ENCODE measurements around the gene OR2AT4. TPM values are rescaled to one million over a fixed set of nuclear protein-coding genes. Genes with fewer than 3 reads are reported as not detected.
A peak's percentile ranks its signal among the peaks of the same experiment; 100 is the strongest.
"Not testable (repeated sequence)": the region's sequence is repeated elsewhere in the genome, so short reads cannot be mapped to it uniquely, and the experiment has no call there.

Gene OR2AT4
- total and polyA plus RNA-seq, 3 experiments from 2014 or later: not detected

DNA sequence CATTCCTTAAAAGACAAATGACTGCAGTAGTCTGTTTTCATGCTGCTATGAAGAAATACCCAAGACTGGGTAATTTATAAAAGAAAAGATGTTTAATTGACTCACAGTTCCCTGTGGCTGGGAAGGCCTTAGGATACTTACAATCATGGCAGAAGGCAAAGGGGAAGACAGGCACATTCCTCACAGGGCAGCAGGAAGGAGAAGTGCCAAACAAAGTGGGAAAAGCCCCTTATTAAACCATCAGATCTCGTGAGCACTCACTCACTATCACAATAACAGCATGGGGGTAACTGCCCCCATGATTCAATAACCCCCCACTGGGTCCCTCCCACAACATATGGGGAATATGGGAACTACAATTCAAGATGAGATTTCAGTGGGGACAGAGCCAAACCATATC, 16.4 kb upstream of the OR2AT4 start:
- Histone ChIP-seq H3K4me1 (ENCODE audit: insufficient read depth, low read length) (no peaks in the 10 kb centered on the region), H3K27ac (ENCODE audit: low read depth, low read length) (no peak overlapping the region), H3K27me3 (ENCODE audit: insufficient read depth, low read length, poor library complexity, severe bottlenecking) (no peaks in the 10 kb centered on the region), H3K4me3 (ENCODE audit: low read length) (no peak overlapping the region), H3K36me3 (ENCODE audit: insufficient read depth, low read length) (no peaks in the 10 kb centered on the region), H3K9me3 (ENCODE audit: low read length) (no peaks in the 10 kb centered on the region)
- no peak for DNase-seq
- peaks cover 17 to 53% of the 10 kb centered on the region in 2 donors for H3K27me3 Mint-ChIP-seq
- ChIA-PET POLR2A (no interaction called here), CTCF (no interaction called here)
- no peak overlapping the region for H3K4me3 Mint-ChIP-seq
- H3K9me3 Mint-ChIP-seq: peaks cover 17 to 37% (median 21%) of the 10 kb centered on the region in 5 donors
- peaks cover 0 to 42% (median 4%) of the 10 kb centered on the region in 3 donors for H3K36me3 Mint-ChIP-seq
- no peaks in the 10 kb centered on the region for H3K4me1 Mint-ChIP-seq
- H3K27ac Mint-ChIP-seq: no peak overlapping the region

DNA sequence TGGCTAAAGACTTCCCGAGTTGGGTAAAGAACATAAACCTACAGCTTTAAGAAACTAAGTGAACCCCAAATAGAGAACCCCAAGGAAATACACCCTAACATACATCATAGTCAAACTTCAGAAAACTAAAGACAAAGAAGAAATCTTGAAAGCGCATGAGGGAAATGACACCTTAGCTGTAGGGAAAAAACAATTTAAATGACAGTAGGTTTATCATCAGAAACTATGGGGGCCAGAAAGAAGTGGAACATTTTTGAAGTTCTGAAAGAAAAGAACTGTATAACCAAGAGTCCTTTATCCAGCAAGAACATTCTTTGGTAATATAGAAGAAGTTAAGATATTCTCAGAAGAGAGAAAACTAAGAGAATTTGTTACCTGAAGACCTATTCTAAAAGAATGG, 15.5 kb upstream of the OR2AT4 start:
- ChIA-PET CTCF (no interaction called here), POLR2A (no interaction called here)
- H3K9me3 ChIP-seq (ENCODE audit: low read length): no peaks in the 10 kb centered on the region
- no peak overlapping the region for H3K27ac Mint-ChIP-seq
- peaks cover 0 to 42% (median 4%) of the 10 kb centered on the region in 3 donors for H3K36me3 Mint-ChIP-seq
- no peak overlapping the region for H3K4me3 ChIP-seq (ENCODE audit: low read length)
- H3K27ac ChIP-seq (ENCODE audit: low read depth, low read length): no peak overlapping the region
- peaks cover 11 to 50% of the 10 kb centered on the region in 2 donors for H3K27me3 Mint-ChIP-seq
- no peaks in the 10 kb centered on the region for H3K27me3 ChIP-seq (ENCODE audit: insufficient read depth, low read length, poor library complexity, severe bottlenecking)
- no peaks in the 10 kb centered on the region for H3K4me1 ChIP-seq (ENCODE audit: insufficient read depth, low read length)
- DNase-seq: no peak
- H3K4me3 Mint-ChIP-seq: no peak overlapping the region
- H3K36me3 ChIP-seq (ENCODE audit: insufficient read depth, low read length): no peaks in the 10 kb centered on the region
- H3K4me1 Mint-ChIP-seq: no peaks in the 10 kb centered on the region
- peaks cover 17 to 37% (median 21%) of the 10 kb centered on the region in 5 donors for H3K9me3 Mint-ChIP-seq

DNA sequence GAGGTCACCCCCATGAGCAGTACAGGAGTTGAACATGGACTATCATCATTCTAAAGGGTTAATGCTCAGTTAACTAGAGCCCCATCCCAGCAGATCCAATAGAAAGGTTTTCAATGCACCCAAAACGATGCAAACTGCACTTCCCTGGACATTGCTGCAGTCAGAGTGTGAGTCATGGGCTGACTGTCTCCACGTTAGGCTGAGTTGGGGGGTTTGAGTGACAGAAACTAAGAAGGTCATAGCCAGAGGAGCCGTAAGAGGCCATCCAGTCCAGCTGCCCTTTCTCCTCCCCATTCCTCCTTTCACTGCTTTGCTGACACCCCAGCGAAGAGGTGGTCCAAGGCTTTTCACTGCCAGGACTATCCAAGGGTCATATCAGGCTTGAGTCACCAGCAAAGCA, 10.5 kb upstream of the OR2AT4 start:
- DNase-seq: no peak
- Mint-ChIP-seq H3K4me3 (no peak overlapping the region), H3K27me3 (peaks cover 21 to 45% of the 10 kb centered on the region in 2 donors), H3K27ac (no peak overlapping the region), H3K36me3 (peaks cover 0 to 7% (median 2%) of the 10 kb centered on the region in 3 donors), H3K4me1 (no peaks in the 10 kb centered on the region), H3K9me3 (peaks cover 5 to 16% (median 9%) of the 10 kb centered on the region in 5 donors)
- H3K27ac ChIP-seq (ENCODE audit: low read depth, low read length): no peak overlapping the region
- no peaks in the 10 kb centered on the region for H3K36me3 ChIP-seq (ENCODE audit: insufficient read depth, low read length)
- POLR2A ChIA-PET: no interaction called here
- CTCF ChIA-PET: no interaction called here
- no peak overlapping the region for H3K4me3 ChIP-seq (ENCODE audit: low read length)
- no peaks in the 10 kb centered on the region for H3K4me1 ChIP-seq (ENCODE audit: insufficient read depth, low read length)
- no peaks in the 10 kb centered on the region for H3K27me3 ChIP-seq (ENCODE audit: insufficient read depth, low read length, poor library complexity, severe bottlenecking)
- H3K9me3 ChIP-seq (ENCODE audit: low read length): no peaks in the 10 kb centered on the region

DNA sequence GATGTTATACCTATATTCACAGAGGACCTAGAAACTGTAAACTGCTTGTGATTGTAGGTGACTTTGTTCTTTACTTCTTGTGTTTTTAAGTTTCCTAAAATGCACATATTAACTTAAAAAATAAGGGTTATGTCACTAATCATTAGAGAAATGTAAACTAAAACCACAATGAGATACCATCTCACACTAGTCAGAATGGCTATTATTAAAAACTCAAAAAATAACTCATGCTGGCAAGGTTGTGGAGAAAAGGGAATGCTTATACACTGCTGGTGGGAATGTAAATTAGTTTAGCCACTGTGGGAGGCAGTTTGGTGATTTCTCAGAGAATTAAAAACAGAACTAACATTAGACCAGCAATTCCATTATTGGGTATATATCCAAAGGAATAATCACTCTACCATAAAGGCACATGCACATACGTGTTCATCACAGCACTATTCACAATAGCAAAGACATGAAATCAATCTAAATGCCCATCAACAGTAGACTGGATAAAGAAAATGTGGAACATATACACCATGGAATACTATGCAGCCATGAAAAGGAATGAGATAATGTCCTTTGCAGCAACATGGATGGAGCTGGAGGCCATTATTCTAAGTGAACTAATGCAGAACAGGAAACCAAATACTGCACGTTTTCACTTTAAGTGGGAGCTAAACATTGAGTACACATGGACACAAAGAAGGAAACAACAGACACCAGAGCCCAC, 9.4 kb upstream of the OR2AT4 start:
- H3K4me1 Mint-ChIP-seq; H3K4me3 ChIP-seq (ENCODE audit: low read length); CTCF ChIA-PET; H3K4me3 Mint-ChIP-seq; H3K36me3 Mint-ChIP-seq; H3K27me3 ChIP-seq (ENCODE audit: insufficient read depth, low read length, poor library complexity, severe bottlenecking); DNase-seq; H3K4me1 ChIP-seq (ENCODE audit: insufficient read depth, low read length); H3K36me3 ChIP-seq (ENCODE audit: insufficient read depth, low read length); H3K27ac Mint-ChIP-seq; H3K9me3 ChIP-seq (ENCODE audit: low read length); POLR2A ChIA-PET; H3K9me3 Mint-ChIP-seq: not testable (repeated sequence)
- peaks cover 23 to 46% of the 10 kb centered on the region in 2 donors for H3K27me3 Mint-ChIP-seq
- H3K27ac ChIP-seq (ENCODE audit: low read depth, low read length): peak overlapping the region; percentile 31

DNA sequence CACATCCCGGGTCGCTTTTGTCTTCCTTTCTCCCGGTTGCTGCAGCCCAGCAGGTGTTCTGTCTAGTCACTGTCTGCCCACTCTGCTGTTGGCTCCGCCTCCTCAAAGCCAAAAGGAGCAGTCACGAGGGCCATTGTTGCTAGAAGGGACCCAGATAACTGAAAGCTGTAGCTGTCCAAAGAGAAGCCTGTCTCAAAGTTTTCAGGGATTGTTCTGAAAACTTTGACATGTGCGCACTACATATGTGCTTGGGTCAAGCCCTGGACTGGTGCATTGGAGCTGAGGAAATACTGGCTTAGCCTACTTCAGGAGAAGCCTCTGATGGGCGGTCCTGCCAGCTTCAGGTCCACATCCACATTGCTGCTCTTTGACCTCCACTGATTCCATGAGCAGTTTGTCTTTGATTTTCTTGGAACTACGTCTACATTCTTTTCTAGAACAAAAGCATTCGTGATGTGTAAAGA, 8.8 kb upstream of the OR2AT4 start:
- CTCF ChIA-PET: no interaction called here
- Histone ChIP-seq H3K4me3 (ENCODE audit: low read length) (no peak overlapping the region), H3K27me3 (ENCODE audit: insufficient read depth, low read length, poor library complexity, severe bottlenecking) (no peaks in the 10 kb centered on the region), H3K27ac (ENCODE audit: low read depth, low read length) (peak overlapping the region; percentile 31), H3K36me3 (ENCODE audit: insufficient read depth, low read length) (no peaks in the 10 kb centered on the region), H3K9me3 (ENCODE audit: low read length) (no peaks in the 10 kb centered on the region), H3K4me1 (ENCODE audit: insufficient read depth, low read length) (no peaks in the 10 kb centered on the region)
- Mint-ChIP-seq H3K27me3 (peaks cover 21 to 46% of the 10 kb centered on the region in 2 donors), H3K27ac (no peak overlapping the region), H3K4me1 (no peaks in the 10 kb centered on the region), H3K36me3 (no peaks in the 10 kb centered on the region), H3K4me3 (no peak overlapping the region), H3K9me3 (peaks cover 0 to 4% (median 2%) of the 10 kb centered on the region in 5 donors)
- no peak for DNase-seq
- POLR2A ChIA-PET: no interaction called here

DNA sequence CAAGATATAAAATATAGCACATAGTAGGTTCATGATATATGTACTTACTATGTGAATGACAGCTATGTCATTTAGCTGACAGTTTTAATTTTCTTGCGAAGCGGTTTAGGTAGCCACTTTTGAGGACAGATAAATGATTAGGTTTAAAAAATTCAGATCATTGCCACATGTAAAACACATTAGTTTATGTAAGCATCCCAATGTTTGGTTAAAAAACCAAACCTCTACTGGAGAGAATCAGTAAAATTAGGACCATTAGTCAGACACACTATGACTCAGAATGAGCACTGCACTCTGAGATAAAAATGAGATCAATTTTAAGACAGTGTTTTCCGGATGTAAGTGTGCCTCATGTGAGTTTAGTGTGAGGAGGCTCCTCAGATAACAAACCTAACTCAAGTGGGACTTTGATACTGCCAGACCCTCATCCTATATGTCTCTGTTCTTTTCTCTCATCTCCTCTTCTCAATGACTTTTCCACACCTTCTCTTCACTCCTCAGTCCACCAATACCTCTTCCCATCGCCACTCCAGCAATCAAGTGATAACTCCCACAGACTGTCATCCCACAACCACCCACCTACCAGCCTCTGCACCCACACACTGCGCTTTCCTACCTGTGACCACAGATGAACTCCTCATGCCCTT, 6.8 kb upstream of the OR2AT4 start:
- CTCF ChIA-PET: no interaction called here
- POLR2A ChIA-PET: no interaction called here

DNA sequence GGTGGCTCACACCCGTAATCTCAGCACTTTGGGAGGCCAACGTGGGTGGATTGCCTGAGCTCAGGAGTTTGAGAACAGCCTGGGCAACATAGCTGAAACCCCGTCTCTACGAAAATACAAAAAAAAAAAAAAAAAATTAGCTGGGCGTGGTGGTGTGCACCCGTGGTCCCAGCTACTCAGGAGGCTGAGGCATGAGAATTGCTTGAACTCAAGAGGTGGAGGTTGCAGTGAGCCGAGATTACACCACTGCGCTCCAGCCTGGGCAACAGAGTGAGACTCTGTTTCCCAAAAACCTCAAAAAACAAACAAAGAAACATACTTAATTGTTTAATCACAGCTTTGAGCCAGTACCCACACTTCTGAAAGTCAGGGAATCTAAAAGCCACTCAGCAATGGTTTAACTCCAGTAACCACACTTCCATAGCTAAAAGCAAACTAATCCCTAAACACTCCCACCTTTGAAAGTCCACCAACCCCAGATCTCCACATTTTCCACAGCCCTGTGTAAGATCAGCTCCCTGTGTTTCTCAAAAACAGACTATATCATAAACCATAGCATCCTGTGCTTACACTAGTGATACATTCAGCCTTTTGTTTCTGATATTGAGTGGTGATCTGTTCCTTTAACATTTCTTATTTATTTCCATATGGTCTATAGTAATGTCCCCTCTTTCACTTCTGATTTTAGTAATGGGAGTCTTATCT, 4.9 kb upstream of the OR2AT4 start:
- no peak overlapping the region for H3K27ac Mint-ChIP-seq
- Histone ChIP-seq H3K9me3 (ENCODE audit: low read length) (no peaks in the 10 kb centered on the region), H3K36me3 (ENCODE audit: insufficient read depth, low read length) (no peaks in the 10 kb centered on the region), H3K4me1 (ENCODE audit: insufficient read depth, low read length) (no peaks in the 10 kb centered on the region), H3K27ac (ENCODE audit: low read depth, low read length) (no peak overlapping the region), H3K4me3 (ENCODE audit: low read length) (no peak overlapping the region), H3K27me3 (ENCODE audit: insufficient read depth, low read length, poor library complexity, severe bottlenecking) (peaks cover 5% of the 10 kb centered on the region)
- H3K4me1 Mint-ChIP-seq: no peaks in the 10 kb centered on the region
- no peak for DNase-seq
- H3K36me3 Mint-ChIP-seq: peaks cover 0 to 1% (median 0%) of the 10 kb centered on the region in 3 donors
- H3K4me3 Mint-ChIP-seq: no peak overlapping the region
- peaks cover 26 to 57% of the 10 kb centered on the region in 2 donors for H3K27me3 Mint-ChIP-seq
- ChIA-PET POLR2A (no interaction called here), CTCF (interaction anchor here (0.6 kb wide), 1 partner anchor 91 kb away, joined by 3 read pairs; no protein-coding TSS in a partner anchor)
- H3K9me3 Mint-ChIP-seq: peaks cover 0 to 4% (median 0%) of the 10 kb centered on the region in 5 donors

More for the DNA sequence above, 6.8 kb upstream of the OR2AT4 start:
- no peaks in the 10 kb centered on the region for H3K27me3 ChIP-seq (ENCODE audit: insufficient read depth, low read length, poor library complexity, severe bottlenecking)
- peaks cover 0 to 1% (median 0%) of the 10 kb centered on the region in 3 donors for H3K36me3 Mint-ChIP-seq
- H3K4me3 ChIP-seq (ENCODE audit: low read length): no peak overlapping the region
- no peaks in the 10 kb centered on the region for H3K36me3 ChIP-seq (ENCODE audit: insufficient read depth, low read length)
- H3K9me3 Mint-ChIP-seq: peaks cover 0 to 4% (median 0%) of the 10 kb centered on the region in 5 donors
- H3K27ac ChIP-seq (ENCODE audit: low read depth, low read length): no peak overlapping the region
- no peak overlapping the region for H3K4me3 Mint-ChIP-seq
- no peaks in the 10 kb centered on the region for H3K4me1 Mint-ChIP-seq
- no peak for DNase-seq
- peak overlapping the region in 1 of 8 donors; percentile 48 for H3K27ac Mint-ChIP-seq
- H3K27me3 Mint-ChIP-seq: peaks cover 26 to 50% of the 10 kb centered on the region in 2 donors
- no peaks in the 10 kb centered on the region for H3K9me3 ChIP-seq (ENCODE audit: low read length)
- H3K4me1 ChIP-seq (ENCODE audit: insufficient read depth, low read length): no peaks in the 10 kb centered on the region

DNA sequence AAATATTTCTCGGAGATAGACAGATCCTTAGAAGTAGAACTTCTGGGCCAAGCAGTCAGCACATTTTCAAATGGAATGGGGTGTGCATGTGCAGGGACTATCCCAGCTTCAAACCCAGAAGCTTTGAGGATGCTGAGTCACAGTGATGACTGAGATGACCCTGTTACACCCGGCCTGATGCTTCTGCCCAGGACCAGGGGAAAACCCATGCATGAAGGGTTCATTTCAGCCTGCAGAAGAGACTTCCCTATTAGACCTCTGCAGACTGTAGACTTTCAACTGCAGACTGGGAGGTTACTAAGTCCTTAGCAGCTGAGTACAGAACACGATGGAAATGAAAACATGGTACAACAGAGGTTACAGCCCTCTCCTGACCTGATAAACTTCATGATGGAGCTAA, 3.6 kb upstream of the OR2AT4 start:
- Histone ChIP-seq H3K9me3 (ENCODE audit: low read length) (no peaks in the 10 kb centered on the region), H3K4me3 (ENCODE audit: low read length) (no peak overlapping the region), H3K4me1 (ENCODE audit: insufficient read depth, low read length) (no peaks in the 10 kb centered on the region), H3K36me3 (ENCODE audit: insufficient read depth, low read length) (no peaks in the 10 kb centered on the region), H3K27me3 (ENCODE audit: insufficient read depth, low read length, poor library complexity, severe bottlenecking) (peaks cover 6% of the 10 kb centered on the region), H3K27ac (ENCODE audit: low read depth, low read length) (peak overlapping the region; percentile 33)
- H3K36me3 Mint-ChIP-seq: peaks cover 0 to 1% (median 0%) of the 10 kb centered on the region in 3 donors
- peaks cover 0 to 4% (median 0%) of the 10 kb centered on the region in 5 donors for H3K9me3 Mint-ChIP-seq
- H3K27ac Mint-ChIP-seq: no peak overlapping the region
- no peak overlapping the region for H3K4me3 Mint-ChIP-seq
- CTCF ChIA-PET: no interaction called here
- no peak for DNase-seq
- peaks cover 17 to 55% of the 10 kb centered on the region in 2 donors for H3K27me3 Mint-ChIP-seq
- POLR2A ChIA-PET: no interaction called here
- no peaks in the 10 kb centered on the region for H3K4me1 Mint-ChIP-seq
